Liver (tissue), 9 donors: Measurements from ENCODE around the gene ZNFX1. TPM values are rescaled to one million over a fixed set of nuclear protein-coding genes. Genes with fewer than 3 reads are reported as not detected.

Experiments used
- DNase-seq: peaks from one replicate; pipeline ENCODE4 v3.0.0-alpha.2; 2017; ENCODE audit warnings: low spot score
- H3K27ac ChIP-seq, 2 donors: one replicate each; pipeline ENCODE4 v1.7.0; 2013; ENCODE audit warnings: inconsistent platforms in 2 of 2, low read length in 2 of 2, control low read depth in 1 of 2, low read depth in 1 of 2, mild to moderate bottlenecking in 1 of 2
- H3K27me3 ChIP-seq, 4 donors: one replicate each; pipeline versions ENCODE4 v1.6.1 to v1.7.0; 2013; ENCODE audit warnings: low read length in 3 of 4, inconsistent platforms in 1 of 4, mild to moderate bottlenecking in 1 of 4, moderate library complexity in 1 of 4; ENCODE audit not compliant: control insufficient read depth in 4 of 4, insufficient read depth in 4 of 4
- H3K36me3 ChIP-seq, 4 donors: one replicate each; pipeline versions ENCODE4 v1.6.1 to v1.7.0; 2013; ENCODE audit warnings: low read length in 3 of 4, mild to moderate bottlenecking in 3 of 4, low read depth in 1 of 4, moderate library complexity in 1 of 4; ENCODE audit not compliant: control insufficient read depth in 4 of 4, insufficient read depth in 3 of 4
- H3K4me1 ChIP-seq, 4 donors: one replicate each; pipeline versions ENCODE4 v1.6.1 to v1.7.0; 2013; ENCODE audit warnings: low read length in 3 of 4, mild to moderate bottlenecking in 3 of 4, moderate library complexity in 1 of 4; ENCODE audit not compliant: control insufficient read depth in 4 of 4, insufficient read depth in 4 of 4
- H3K4me3 ChIP-seq, 3 donors: one replicate each; pipeline versions ENCODE4 v1.6.1 to v1.7.0; 2013; ENCODE audit warnings: low read length in 3 of 3, control low read depth in 1 of 3, low read depth in 1 of 3, mild to moderate bottlenecking in 1 of 3
- H3K9ac ChIP-seq, 2 donors: one replicate each; pipeline ENCODE4 v1.7.0; 2013; ENCODE audit warnings: low read length in 2 of 2, mild to moderate bottlenecking in 2 of 2, moderate library complexity in 2 of 2, control low read depth in 1 of 2, low read depth in 1 of 2
- H3K9me3 ChIP-seq, 4 donors: one replicate each; pipeline versions ENCODE4 v1.6.1 to v1.7.0; 2013; ENCODE audit warnings: low read length in 3 of 4; ENCODE audit not compliant: control insufficient read depth in 4 of 4
- EGR1 ChIP-seq, 2 donors: IDR thresholded peaks; 2 replicates each; pipeline ENCODE4 v1.6.1; 2016 to 2018; ENCODE audit warnings: antibody characterized with exemption in 2 of 2, low read depth in 2 of 2
- FOXA1 ChIP-seq: IDR thresholded peaks from 2 replicates; pipeline ENCODE4 v1.6.1; 2016; ENCODE audit warnings: antibody characterized with exemption
- FOXA2 ChIP-seq: IDR thresholded peaks from 2 replicates; pipeline ENCODE4 v1.6.1; 2016; ENCODE audit warnings: antibody characterized with exemption
- GABPA ChIP-seq, 2 donors: IDR thresholded peaks in 1 of 2; conservative IDR thresholded peaks in 1 of 2; 2 replicates each; pipeline ENCODE4 v1.6.1; 2016; ENCODE audit warnings: antibody characterized with exemption in 2 of 2, mild to moderate bottlenecking in 1 of 2, moderate library complexity in 1 of 2
- HNF4A ChIP-seq, 2 donors: conservative IDR thresholded peaks; 2 replicates each; pipeline ENCODE4 v1.6.1; 2016; ENCODE audit warnings: antibody characterized with exemption in 2 of 2, mild to moderate bottlenecking in 2 of 2
- HNF4G ChIP-seq: IDR thresholded peaks from 2 replicates; pipeline ENCODE4 v1.6.1; 2016; ENCODE audit warnings: antibody characterized with exemption
- JUND ChIP-seq, 2 donors: IDR thresholded peaks; 2 replicates each; pipeline ENCODE4 v1.6.1; 2016; ENCODE audit warnings: antibody characterized with exemption in 2 of 2
- NR2F2 ChIP-seq: IDR thresholded peaks from 2 replicates; pipeline ENCODE4 v1.6.1; 2016; ENCODE audit warnings: antibody characterized with exemption
- RAD21 ChIP-seq, 2 donors: IDR thresholded peaks; 2 replicates each; pipeline ENCODE4 v1.6.1; 2016; ENCODE audit warnings: antibody characterized with exemption in 2 of 2, mild to moderate bottlenecking in 2 of 2
- RXRA ChIP-seq, 2 donors: IDR thresholded peaks; 2 replicates each; pipeline ENCODE4 v1.6.1; 2017 to 2018; ENCODE audit warnings: antibody characterized with exemption in 2 of 2, mild to moderate bottlenecking in 1 of 2
- SP1 ChIP-seq: IDR thresholded peaks from 2 replicates; pipeline ENCODE4 v1.6.1; 2018; ENCODE audit warnings: antibody characterized with exemption, mild to moderate bottlenecking
- TAF1 ChIP-seq: conservative IDR thresholded peaks from 2 replicates; pipeline ENCODE4 v1.6.1; 2016; ENCODE audit warnings: antibody characterized with exemption, mild to moderate bottlenecking
- YY1 ChIP-seq: IDR thresholded peaks from 2 replicates; pipeline ENCODE4 v1.6.1; 2016; ENCODE audit warnings: antibody characterized with exemption, mild to moderate bottlenecking
- WGBS: extraction: QIAGEN DNeasy Blood & Tissue Kit; methylation state at CpG from one replicate; pipeline ENCODE4 v1.1.7; 2013; 5-methylcytosine and 5-hydroxymethylcytosine counted together
- polyA plus RNA-seq, 2 donors: library from polyadenylated mRNA; stranded (reverse) in 1 of 2; unstranded in 1 of 2; fragments of 200-250 nt in 1 of 2; fragments of >200 nt in 1 of 2; fragmentation: Nextera tagmentation in 1 of 2; extraction: Ambion mirVana in 1 of 2; gene quantifications; one replicate each; pipeline versions ENCODE4 v1.2.1 to v1.2.3, GENCODE V29; 2013 to 2015
- total RNA-seq, 2 donors: library from RNA; depleted of rRNA; stranded (reverse); fragments of >200 nt; gene quantifications; one replicate each; pipeline ENCODE4 v1.2.3, GENCODE V29; 2014
- TF ChIP-seq, protein P1 (sequence below): IDR thresholded peaks from 2 replicates; pipeline ENCODE4 v1.6.1; 2016; ENCODE audit warnings: antibody characterized with exemption
- TF ChIP-seq, protein P2 (sequence below): fragments of 150-350 bp; IDR thresholded peaks from 2 replicates; pipeline ENCODE4 v1.5.1; 2017; ENCODE audit warnings: improper control_type of control experiment, low read depth, low read length; ENCODE audit not compliant: missing input control
- TF ChIP-seq, protein P3 (sequence below): IDR thresholded peaks from 2 replicates; pipeline ENCODE4 v1.6.1; 2016; ENCODE audit warnings: antibody characterized with exemption
- TF ChIP-seq, protein P4 (sequence below): IDR thresholded peaks from 2 replicates; pipeline ENCODE4 v1.6.1; 2016; ENCODE audit warnings: antibody characterized with exemption, mild to moderate bottlenecking
- TF ChIP-seq, protein P5 (sequence below): IDR thresholded peaks from 2 replicates; pipeline ENCODE4 v1.6.1; 2016; ENCODE audit warnings: antibody characterized with exemption
- donor health status: healthy.
- donor health status: healthy.
- donor health status: healthy.
- donor health status: healthy.
- donor health status: healthy.

ZNFX1 gene
- total and polyA plus RNA-seq, 4 donors, result 6.9 to 16.1 (median 8.7) TPM

DNA sequence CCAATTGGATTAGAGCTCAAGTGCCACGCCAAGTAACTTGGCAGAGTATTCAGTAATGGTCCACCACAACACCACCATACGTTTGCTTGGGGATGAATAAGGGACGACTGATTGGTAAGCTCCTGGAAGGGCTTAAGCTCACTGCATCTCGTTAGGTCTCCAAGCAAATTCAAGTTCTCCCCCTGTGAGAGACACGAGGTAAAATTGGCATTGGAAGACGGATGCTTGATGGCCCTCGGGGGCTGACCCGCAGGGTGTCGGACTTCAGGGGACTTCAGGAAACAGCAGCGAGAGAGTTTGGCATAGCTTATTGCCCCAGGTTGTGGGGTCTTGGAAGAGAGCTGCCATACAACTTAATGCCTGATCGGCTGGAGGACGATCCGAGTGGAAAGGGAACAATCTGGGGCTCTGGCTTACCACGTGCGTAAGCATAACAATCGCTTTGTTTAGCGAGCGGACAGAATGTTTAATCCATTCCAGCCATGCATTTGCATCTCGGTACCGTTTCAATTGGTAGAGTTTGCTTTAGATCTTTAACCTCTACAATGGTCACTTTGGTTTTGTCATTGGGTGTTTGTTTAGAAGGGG lies 4.8 kb upstream of the ZNFX1 start:
- no peaks in the 10 kb centered on the region for H3K27me3 ChIP-seq
- WGBS, result 81% methylated on average over 20 of the region's 20 CpGs
- H3K36me3 ChIP-seq, result peaks cover 46 to 75% (median 73%) of the 10 kb centered on the region in 4 donors
- no peak overlapping the region for H3K27ac ChIP-seq
- H3K9ac ChIP-seq, result no peak overlapping the region
- H3K4me1 ChIP-seq, result peaks cover 0 to 16% (median 5%) of the 10 kb centered on the region in 4 donors
- no peak overlapping the region for H3K4me3 ChIP-seq
- DNase-seq, result no peak
- TF ChIP-seq HNF4A (conservative IDR thresholded peaks at IDR 0.05), result no peak
- no peak for TF ChIP-seq FOXA2
- TF ChIP-seq, protein P1, sequence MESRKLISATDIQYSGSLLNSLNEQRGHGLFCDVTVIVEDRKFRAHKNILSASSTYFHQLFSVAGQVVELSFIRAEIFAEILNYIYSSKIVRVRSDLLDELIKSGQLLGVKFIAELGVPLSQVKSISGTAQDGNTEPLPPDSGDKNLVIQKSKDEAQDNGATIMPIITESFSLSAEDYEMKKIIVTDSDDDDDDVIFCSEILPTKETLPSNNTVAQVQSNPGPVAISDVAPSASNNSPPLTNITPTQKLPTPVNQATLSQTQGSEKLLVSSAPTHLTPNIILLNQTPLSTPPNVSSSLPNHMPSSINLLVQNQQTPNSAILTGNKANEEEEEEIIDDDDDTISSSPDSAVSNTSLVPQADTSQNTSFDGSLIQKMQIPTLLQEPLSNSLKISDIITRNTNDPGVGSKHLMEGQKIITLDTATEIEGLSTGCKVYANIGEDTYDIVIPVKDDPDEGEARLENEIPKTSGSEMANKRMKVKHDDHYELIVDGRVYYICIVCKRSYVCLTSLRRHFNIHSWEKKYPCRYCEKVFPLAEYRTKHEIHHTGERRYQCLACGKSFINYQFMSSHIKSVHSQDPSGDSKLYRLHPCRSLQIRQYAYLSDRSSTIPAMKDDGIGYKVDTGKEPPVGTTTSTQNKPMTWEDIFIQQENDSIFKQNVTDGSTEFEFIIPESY, result no peak
- TF ChIP-seq, protein P2, sequence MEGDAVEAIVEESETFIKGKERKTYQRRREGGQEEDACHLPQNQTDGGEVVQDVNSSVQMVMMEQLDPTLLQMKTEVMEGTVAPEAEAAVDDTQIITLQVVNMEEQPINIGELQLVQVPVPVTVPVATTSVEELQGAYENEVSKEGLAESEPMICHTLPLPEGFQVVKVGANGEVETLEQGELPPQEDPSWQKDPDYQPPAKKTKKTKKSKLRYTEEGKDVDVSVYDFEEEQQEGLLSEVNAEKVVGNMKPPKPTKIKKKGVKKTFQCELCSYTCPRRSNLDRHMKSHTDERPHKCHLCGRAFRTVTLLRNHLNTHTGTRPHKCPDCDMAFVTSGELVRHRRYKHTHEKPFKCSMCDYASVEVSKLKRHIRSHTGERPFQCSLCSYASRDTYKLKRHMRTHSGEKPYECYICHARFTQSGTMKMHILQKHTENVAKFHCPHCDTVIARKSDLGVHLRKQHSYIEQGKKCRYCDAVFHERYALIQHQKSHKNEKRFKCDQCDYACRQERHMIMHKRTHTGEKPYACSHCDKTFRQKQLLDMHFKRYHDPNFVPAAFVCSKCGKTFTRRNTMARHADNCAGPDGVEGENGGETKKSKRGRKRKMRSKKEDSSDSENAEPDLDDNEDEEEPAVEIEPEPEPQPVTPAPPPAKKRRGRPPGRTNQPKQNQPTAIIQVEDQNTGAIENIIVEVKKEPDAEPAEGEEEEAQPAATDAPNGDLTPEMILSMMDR, result no peak
- TF ChIP-seq YY1, result no peak
- TF ChIP-seq, protein P3, sequence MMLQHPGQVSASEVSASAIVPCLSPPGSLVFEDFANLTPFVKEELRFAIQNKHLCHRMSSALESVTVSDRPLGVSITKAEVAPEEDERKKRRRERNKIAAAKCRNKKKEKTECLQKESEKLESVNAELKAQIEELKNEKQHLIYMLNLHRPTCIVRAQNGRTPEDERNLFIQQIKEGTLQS, result no peak
- TF ChIP-seq RXRA (IDR thresholded peaks at IDR 0.05), result no peak
- no peak for TF ChIP-seq EGR1 (IDR thresholded peaks at IDR 0.05; ENCODE audit: low read depth in 2 of 2)
- TF ChIP-seq RAD21 (IDR thresholded peaks at IDR 0.05), result no peak
- TF ChIP-seq TAF1, result no peak
- TF ChIP-seq GABPA (IDR thresholded peaks at IDR 0.05 in 1 of 2, conservative IDR thresholded peaks at IDR 0.05 in 1 of 2), result no peak
- no peak for TF ChIP-seq FOXA1
- TF ChIP-seq SP1, result no peak
- TF ChIP-seq HNF4G, result no peak
- peaks cover 14 to 29% (median 19%) of the 10 kb centered on the region in 4 donors for H3K9me3 ChIP-seq

DNA sequence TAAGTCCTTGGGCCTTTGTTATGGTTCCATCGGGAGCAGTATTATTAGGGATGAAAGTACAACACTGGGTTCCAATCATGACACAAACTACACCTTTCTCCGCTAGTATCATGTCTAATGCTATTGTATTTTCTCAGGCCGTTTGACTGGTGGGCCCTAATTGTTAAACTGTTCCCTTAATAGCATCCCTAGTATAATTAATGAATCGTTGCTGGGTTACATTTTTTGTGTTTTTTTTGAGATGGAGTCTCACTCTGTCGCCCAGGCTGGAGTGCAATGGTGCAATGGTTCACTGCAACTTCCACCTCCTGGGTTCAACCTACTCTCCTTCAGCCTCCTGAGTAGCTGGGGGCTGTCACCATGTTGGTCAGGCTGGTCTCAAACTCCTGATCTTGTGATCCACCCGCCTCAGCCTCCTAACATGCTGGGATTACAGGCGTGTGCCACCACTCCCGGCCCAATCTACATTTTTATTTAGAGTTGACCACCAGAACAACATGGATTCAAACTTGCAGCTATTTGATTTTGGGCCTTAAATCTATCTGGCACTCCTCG lies 4.1 kb upstream of the ZNFX1 start:
- peaks cover 0 to 17% (median 6%) of the 10 kb centered on the region in 4 donors for H3K4me1 ChIP-seq
- 85% methylated on average over 9 of the region's 9 CpGs for WGBS
- peaks cover 11 to 27% (median 17%) of the 10 kb centered on the region in 4 donors for H3K9me3 ChIP-seq
- H3K9ac ChIP-seq, result no peak overlapping the region
- H3K4me3 ChIP-seq, result no peak overlapping the region
- no peak overlapping the region for H3K27ac ChIP-seq
- H3K27me3 ChIP-seq, result no peaks in the 10 kb centered on the region
- TF ChIP-seq TAF1 (no peak), HNF4A (conservative IDR thresholded peaks at IDR 0.05) (no peak), RAD21 (IDR thresholded peaks at IDR 0.05) (no peak), JUND (IDR thresholded peaks at IDR 0.05) (no peak), HNF4G (no peak), YY1 (no peak), RXRA (IDR thresholded peaks at IDR 0.05) (no peak), NR2F2 (no peak), SP1 (no peak), FOXA1 (no peak), GABPA (IDR thresholded peaks at IDR 0.05 in 1 of 2, conservative IDR thresholded peaks at IDR 0.05 in 1 of 2) (no peak)
- TF ChIP-seq, protein P1, result no peak
- TF ChIP-seq, protein P3, result no peak
- TF ChIP-seq, protein P4, sequence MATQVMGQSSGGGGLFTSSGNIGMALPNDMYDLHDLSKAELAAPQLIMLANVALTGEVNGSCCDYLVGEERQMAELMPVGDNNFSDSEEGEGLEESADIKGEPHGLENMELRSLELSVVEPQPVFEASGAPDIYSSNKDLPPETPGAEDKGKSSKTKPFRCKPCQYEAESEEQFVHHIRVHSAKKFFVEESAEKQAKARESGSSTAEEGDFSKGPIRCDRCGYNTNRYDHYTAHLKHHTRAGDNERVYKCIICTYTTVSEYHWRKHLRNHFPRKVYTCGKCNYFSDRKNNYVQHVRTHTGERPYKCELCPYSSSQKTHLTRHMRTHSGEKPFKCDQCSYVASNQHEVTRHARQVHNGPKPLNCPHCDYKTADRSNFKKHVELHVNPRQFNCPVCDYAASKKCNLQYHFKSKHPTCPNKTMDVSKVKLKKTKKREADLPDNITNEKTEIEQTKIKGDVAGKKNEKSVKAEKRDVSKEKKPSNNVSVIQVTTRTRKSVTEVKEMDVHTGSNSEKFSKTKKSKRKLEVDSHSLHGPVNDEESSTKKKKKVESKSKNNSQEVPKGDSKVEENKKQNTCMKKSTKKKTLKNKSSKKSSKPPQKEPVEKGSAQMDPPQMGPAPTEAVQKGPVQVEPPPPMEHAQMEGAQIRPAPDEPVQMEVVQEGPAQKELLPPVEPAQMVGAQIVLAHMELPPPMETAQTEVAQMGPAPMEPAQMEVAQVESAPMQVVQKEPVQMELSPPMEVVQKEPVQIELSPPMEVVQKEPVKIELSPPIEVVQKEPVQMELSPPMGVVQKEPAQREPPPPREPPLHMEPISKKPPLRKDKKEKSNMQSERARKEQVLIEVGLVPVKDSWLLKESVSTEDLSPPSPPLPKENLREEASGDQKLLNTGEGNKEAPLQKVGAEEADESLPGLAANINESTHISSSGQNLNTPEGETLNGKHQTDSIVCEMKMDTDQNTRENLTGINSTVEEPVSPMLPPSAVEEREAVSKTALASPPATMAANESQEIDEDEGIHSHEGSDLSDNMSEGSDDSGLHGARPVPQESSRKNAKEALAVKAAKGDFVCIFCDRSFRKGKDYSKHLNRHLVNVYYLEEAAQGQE, result no peak
- TF ChIP-seq, protein P5, sequence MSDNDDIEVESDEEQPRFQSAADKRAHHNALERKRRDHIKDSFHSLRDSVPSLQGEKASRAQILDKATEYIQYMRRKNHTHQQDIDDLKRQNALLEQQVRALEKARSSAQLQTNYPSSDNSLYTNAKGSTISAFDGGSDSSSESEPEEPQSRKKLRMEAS, result no peak
- DNase-seq, result no peak
- H3K36me3 ChIP-seq, result peaks cover 46 to 68% (median 66%) of the 10 kb centered on the region in 4 donors
